BLaER1 treated with 17β-estradiol and CSF1 and Interleukin-3, amounts not matched to agents 10 nM and 100 nM (cell line): ENCODE measurements around the gene LRRC59.
A peak's percentile ranks its signal among the peaks of the same experiment; 100 is the strongest.

Experiments used
- H3K27ac ChIP-seq, 11 experiments: shearing (Covaris generic); formaldehyde crosslinking; 2 replicates each; pipeline ENCODE4 v1.8.1; 2022
- H3K27me3 ChIP-seq, 11 experiments: shearing (Covaris generic); formaldehyde crosslinking; 2 replicates each; pipeline ENCODE4 v1.8.1; 2022
- H3K36me3 ChIP-seq, 11 experiments: shearing (Covaris generic); formaldehyde crosslinking; 2 replicates each; pipeline ENCODE4 v1.8.1; 2022
- H3K4me1 ChIP-seq, 10 experiments: shearing (Covaris generic); formaldehyde crosslinking; 2 replicates each; pipeline ENCODE4 v1.8.1; 2022
- H3K4me2 ChIP-seq, 11 experiments: shearing (Covaris generic); formaldehyde crosslinking; 2 replicates each; pipeline ENCODE4 v1.8.1; 2022
- H3K4me3 ChIP-seq, 10 experiments: shearing (Covaris generic); formaldehyde crosslinking; 2 replicates each; pipeline ENCODE4 v1.8.1; 2022
- H3K9ac ChIP-seq, 11 experiments: shearing (Covaris generic); formaldehyde crosslinking; 2 replicates each; pipeline ENCODE4 v1.8.1; 2022
- H3K9me3 ChIP-seq, 11 experiments: shearing (Covaris generic); formaldehyde crosslinking; replicated peaks in 1 of 11; 2 replicates each; pipeline ENCODE4 v1.8.1; 2022
- H4K20me1 ChIP-seq, 11 experiments: shearing (Covaris generic); formaldehyde crosslinking; 2 replicates each; pipeline ENCODE4 v1.8.1; 2022
- Cebpa-rat ChIP-seq, 11 experiments: shearing (Covaris generic); IDR thresholded peaks; 2 replicates each; pipeline ENCODE4 v1.8.1; 2022

LRRC59 gene

DNA sequence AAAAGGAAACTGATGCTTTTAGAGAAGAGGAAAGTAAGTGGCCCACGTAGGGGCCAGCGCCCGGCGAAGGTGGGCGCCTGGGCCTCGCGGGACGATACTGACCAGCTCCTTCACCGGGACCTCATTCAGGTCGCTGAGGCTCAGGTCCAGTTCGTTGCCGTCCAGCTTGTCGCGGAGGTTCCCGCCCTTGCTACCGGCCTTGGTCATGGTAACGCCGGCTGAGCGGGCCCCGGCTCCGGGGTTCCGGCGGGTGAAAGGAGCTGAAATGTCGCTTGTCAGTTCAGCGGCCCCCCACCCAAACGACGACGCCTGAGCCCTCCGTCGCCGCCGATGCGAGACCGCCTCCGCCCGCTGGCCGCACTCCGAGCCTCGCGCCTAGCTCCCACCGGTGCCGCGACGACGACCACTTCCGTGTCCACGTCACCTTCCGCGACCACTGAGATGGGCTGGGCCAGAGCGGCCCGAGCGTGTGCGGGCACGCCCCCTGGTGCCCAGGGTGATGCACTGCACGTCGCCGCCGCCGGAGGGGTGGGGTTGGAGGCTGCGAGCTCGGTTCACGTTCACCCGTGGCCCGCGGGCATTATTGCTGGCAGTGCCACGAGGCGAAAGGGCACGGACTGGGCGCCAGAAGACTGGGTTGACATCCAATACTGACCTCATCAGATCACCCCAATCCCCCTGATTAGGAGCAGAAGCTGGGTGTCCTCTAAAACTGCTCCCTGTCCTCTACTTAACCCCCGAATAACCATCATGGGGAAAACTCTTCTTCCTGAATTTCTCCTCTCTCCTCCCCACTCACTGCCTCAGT lies at the start of gene LRRC59:
TSS of gene LRRC59 (minus strand) at position 413 of the 808 bp plus-strand sequence. CDS start at position 207, 206 bp downstream.
- Histone ChIP-seq H3K27ac (peak within 1 kb of the TSS; percentile 88 to 97 (median 93)), H3K4me3 (peak within 1 kb of the TSS; percentile 82 to 98 (median 91)), H3K4me2 (peak within 1 kb of the TSS; percentile 88 to 98 (median 96)), H3K36me3 (peaks cover 28 to 38% (median 36%) of the 10 kb centered on the region in 11 experiments), H3K27me3 (no peaks in the 10 kb centered on the region), H3K9me3 (peaks cover 9 to 19% (median 18%) of the 10 kb centered on the region in 11 experiments; a peak in 18 of 22 replicates), H4K20me1 (peaks cover 43 to 49% (median 44%) of the 10 kb centered on the region in 11 experiments; a peak in 21 of 22 replicates), H3K9ac (peak within 1 kb of the TSS; percentile 90 to 99 (median 95)), H3K4me1 (peaks cover 19 to 26% (median 22%) of the 10 kb centered on the region in 10 experiments)
- no peak for TF ChIP-seq Cebpa-rat (IDR thresholded peaks at IDR 0.05)

GRCh38 chr17:50445730-50446325 lies 48.5 kb upstream of the LRRC59 start:
- Histone ChIP-seq H3K4me2 (no peak overlapping the region), H3K9me3 (no peaks in the 10 kb centered on the region), H3K9ac (no peak overlapping the region), H3K27ac (no peak overlapping the region), H3K36me3 (peaks cover 0 to 19% (median 0%) of the 10 kb centered on the region in 11 experiments; a peak in 4 of 22 replicates), H3K4me1 (peaks cover 0 to 4% (median under 1%) of the 10 kb centered on the region in 10 experiments; a peak in 10 of 20 replicates), H3K27me3 (no peaks in the 10 kb centered on the region), H4K20me1 (peaks cover 0 to 51% (median 0%) of the 10 kb centered on the region in 11 experiments; a peak in 2 of 22 replicates), H3K4me3 (no peak overlapping the region)
- no peak for TF ChIP-seq Cebpa-rat (IDR thresholded peaks at IDR 0.05)

GRCh38 chr17:50444841-50445715 lies 47.8 kb upstream of the LRRC59 start:
- Histone ChIP-seq H4K20me1 (peaks cover 0 to 59% (median 0%) of the 10 kb centered on the region in 11 experiments; a peak in 3 of 22 replicates), H3K9ac (no peak overlapping the region), H3K4me3 (no peak overlapping the region), H3K4me1 (no peaks in the 10 kb centered on the region), H3K27ac (no peak overlapping the region), H3K4me2 (no peak overlapping the region), H3K36me3 (peaks cover 0 to 26% (median 0%) of the 10 kb centered on the region in 11 experiments; a peak in 6 of 22 replicates), H3K9me3 (no peaks in the 10 kb centered on the region), H3K27me3 (no peaks in the 10 kb centered on the region)
- no peak for TF ChIP-seq Cebpa-rat (IDR thresholded peaks at IDR 0.05)

- H3K9ac ChIP-seq = 0 out of 22 replicates have a peak overlapping the region, but pooled peaks of 1 of the 11 experiments have one; percentile 24
- H3K4me3 ChIP-seq = no peak overlapping the region
- peaks cover 0 to 70% (median 0%) of the 10 kb centered on the region in 11 experiments; a peak in 3 of 22 replicates for H4K20me1 ChIP-seq
- H3K4me2 ChIP-seq = no peak overlapping the region
- H3K27me3 ChIP-seq = no peaks in the 10 kb centered on the region
- no peaks in the 10 kb centered on the region for H3K9me3 ChIP-seq
- H3K4me1 ChIP-seq = no peaks in the 10 kb centered on the region
- peaks cover 0 to 42% (median 0%) of the 10 kb centered on the region in 11 experiments; a peak in 7 of 22 replicates for H3K36me3 ChIP-seq
- H3K27ac ChIP-seq = no peak overlapping the region
- no peak for TF ChIP-seq Cebpa-rat (IDR thresholded peaks at IDR 0.05)
These were observed 46.2 kb upstream of the LRRC59 start for GRCh38 chr17:50443505-50443974.

GRCh38 chr17:50440838-50441829 lies 43.8 kb upstream of the LRRC59 start:
- no peak for TF ChIP-seq Cebpa-rat (IDR thresholded peaks at IDR 0.05)
- Histone ChIP-seq H3K4me3 (no peak overlapping the region), H3K9me3 (no peaks in the 10 kb centered on the region)

GRCh38 chr17:50440172-50440837 lies 43.0 kb upstream of the LRRC59 start:
- no peak overlapping the region for H3K4me3 ChIP-seq
- peaks cover 0 to 54% (median 11%) of the 10 kb centered on the region in 11 experiments; a peak in 13 of 22 replicates for H3K36me3 ChIP-seq
- peaks cover 0 to 74% (median 0%) of the 10 kb centered on the region in 11 experiments; a peak in 3 of 22 replicates for H4K20me1 ChIP-seq
- no peak overlapping the region for H3K4me2 ChIP-seq
- no peak overlapping the region for H3K27ac ChIP-seq
- H3K27me3 ChIP-seq = no peaks in the 10 kb centered on the region
- H3K4me1 ChIP-seq = no peaks in the 10 kb centered on the region
- no peak overlapping the region for H3K9ac ChIP-seq
- H3K9me3 ChIP-seq = no peaks in the 10 kb centered on the region
- no peak for TF ChIP-seq Cebpa-rat (IDR thresholded peaks at IDR 0.05)

More at GRCh38 chr17:50440838-50441829, 43.8 kb upstream of the LRRC59 start:
- Histone ChIP-seq H3K4me2 (no peak overlapping the region), H3K27ac (no peak overlapping the region), H3K27me3 (no peaks in the 10 kb centered on the region), H4K20me1 (peaks cover 0 to 77% (median 0%) of the 10 kb centered on the region in 11 experiments; a peak in 3 of 22 replicates), H3K4me1 (no peaks in the 10 kb centered on the region), H3K36me3 (peaks cover 0 to 56% (median 8%) of the 10 kb centered on the region in 11 experiments; a peak in 12 of 22 replicates), H3K9ac (no peak overlapping the region)

- no peaks in the 10 kb centered on the region for H3K9me3 ChIP-seq
- H3K9ac ChIP-seq = no peak overlapping the region
- H3K27ac ChIP-seq = no peak overlapping the region
- no peak overlapping the region for H3K4me2 ChIP-seq
- H3K4me3 ChIP-seq = no peak overlapping the region
- H3K27me3 ChIP-seq = no peaks in the 10 kb centered on the region
- TF ChIP-seq Cebpa-rat (IDR thresholded peaks at IDR 0.05) = no peak
- peaks cover 0 to 72% (median 0%) of the 10 kb centered on the region in 11 experiments; a peak in 3 of 22 replicates for H4K20me1 ChIP-seq
- peaks cover 0 to 3% (median 0%) of the 10 kb centered on the region in 10 experiments; a peak in 2 of 20 replicates for H3K4me1 ChIP-seq
- peaks cover 0 to 56% (median 12%) of the 10 kb centered on the region in 11 experiments; a peak in 14 of 22 replicates for H3K36me3 ChIP-seq
These were observed 41.7 kb upstream of the LRRC59 start for GRCh38 chr17:50439008-50439407.
